OCI-LY7 (cell line): ENCODE data around the gene SERF2. TPM values are rescaled to one million over a fixed set of nuclear protein-coding genes. Genes with fewer than 3 reads are reported as not detected.
"Not testable (repeated sequence)": the region's sequence is repeated elsewhere in the genome, so short reads cannot be mapped to it uniquely, and the experiment has no call there.

Experiments
- BruUV-seq: library from RNA; stranded (reverse); fragments of 400-500 nt; replicated peaks from 2 replicates; lab custom pipeline; 2021; lab: Mats Ljungman, UMichigan
- CTCF ChIA-PET: fragments of 300-600 bp; sonication (Branson Sonifier 250); formaldehyde crosslinking; loops from one replicate; lab custom pipeline; 2022; ENCODE audit warnings: antibody characterized with exemption; ENCODE audit not compliant: unreplicated experiment; lab: Charles Lee
- POLR2A ChIA-PET: fragments of 300-600 bp; sonication (Branson Sonifier 250); formaldehyde crosslinking; loops from one replicate; lab custom pipeline; 2022; ENCODE audit warnings: antibody characterized with exemption; lab: Charles Lee
- DNase-seq: peaks from one replicate; pipeline ENCODE4 v3.0.0-alpha.2; 2015; ENCODE audit warnings: low spot score
- H2AFZ ChIP-seq: fragments of 200-600 bp; sonication (generic), shearing (Covaris generic); 2 replicates; pipeline ENCODE4 v1.6.1; 2014; ENCODE audit warnings: mild to moderate bottlenecking, antibody characterized with exemption, low read length, moderate library complexity
- H3K27ac ChIP-seq: fragments of 200-600 bp; sonication (generic); 2 replicates; pipeline ENCODE4 v1.5.1; 2014; ENCODE audit warnings: mixed run types, low read depth, mild to moderate bottlenecking, moderate library complexity, low read length, inconsistent platforms; ENCODE audit not compliant: poor library complexity, severe bottlenecking
- H3K36me3 ChIP-seq: fragments of 200-600 bp; sonication (generic); 2 replicates; pipeline ENCODE4 v1.6.1; 2014; ENCODE audit warnings: mild to moderate bottlenecking, antibody characterized with exemption, low read length, moderate library complexity, mixed read lengths; ENCODE audit not compliant: insufficient read depth
- H3K4me1 ChIP-seq: fragments of 200-600 bp; sonication (generic); 2 replicates; pipeline ENCODE4 v1.5.1; 2014; ENCODE audit warnings: mild to moderate bottlenecking, low read length; ENCODE audit not compliant: insufficient read depth, poor library complexity, severe bottlenecking
- H3K4me2 ChIP-seq: fragments of 200-600 bp; sonication (generic); 2 replicates; pipeline ENCODE4 v1.6.1; 2014; ENCODE audit warnings: mild to moderate bottlenecking, low read length
- H3K4me3 ChIP-seq: fragments of 200-600 bp; sonication (generic); 2 replicates; pipeline ENCODE4 v1.5.1; 2014; ENCODE audit warnings: mild to moderate bottlenecking, low read depth, low read length; ENCODE audit not compliant: poor library complexity, severe bottlenecking
- H3K79me2 ChIP-seq: fragments of 200-600 bp; sonication (generic); 2 replicates; pipeline ENCODE4 v1.6.1; 2016; ENCODE audit warnings: low read depth, mild to moderate bottlenecking, low read length, moderate library complexity, mixed read lengths; ENCODE audit not compliant: insufficient read depth
- H3K9me2 ChIP-seq: fragments of 200-600 bp; sonication (generic); 2 replicates; pipeline ENCODE4 v1.6.1; 2016; ENCODE audit warnings: mild to moderate bottlenecking, low read length, mixed read lengths; ENCODE audit not compliant: insufficient read depth
- H3K9me3 ChIP-seq: fragments of 200-600 bp; sonication (generic); 2 replicates; pipeline ENCODE4 v1.6.1; 2014; ENCODE audit warnings: mild to moderate bottlenecking, mixed run types, low read length, mixed read lengths
- H4K20me1 ChIP-seq: fragments of 200-600 bp; sonication (generic); 2 replicates; pipeline ENCODE4 v1.6.1; 2014; ENCODE audit warnings: mild to moderate bottlenecking, antibody characterized with exemption, low read length, moderate library complexity, mixed read lengths; ENCODE audit not compliant: insufficient read depth
- EZH2phosphoT487 ChIP-seq: fragments of 200-600 bp; sonication (generic); IDR thresholded peaks from 2 replicates; pipeline ENCODE4 v1.6.1; 2018; ENCODE audit warnings: low read depth, borderline replicate concordance, mild to moderate bottlenecking, mixed run types, antibody characterized with exemption, low read length, moderate library complexity, mixed read lengths
- intact Hi-C: fragments of 100-400 bp; cut with micrococcal nuclease; formaldehyde crosslinking; loops from one replicate; pipeline ENCODE4 v1.10.0; 2022; ENCODE audit not compliant: unreplicated experiment
- total RNA-seq, 2 experiments: library from RNA; depleted of rRNA in 1 of 2; stranded (reverse); fragments of >200 nt in 1 of 2; shearing (Covaris generic) in 1 of 2; gene quantifications; 2 replicates each; pipeline ENCODE4 v1.2.3, GENCODE V29; 2014 to 2022
- TF ChIP-seq, protein P1 (sequence below): fragments of 200-600 bp; sonication (generic); conservative IDR thresholded peaks from 2 replicates; pipeline ENCODE4 v1.5.1; 2014; ENCODE audit warnings: mild to moderate bottlenecking, antibody characterized with exemption, low read length, moderate library complexity, mixed read lengths

SERF2 gene
- total RNA-seq, 2 experiments from 2014 or later = 581 to 1,370 TPM

DNA sequence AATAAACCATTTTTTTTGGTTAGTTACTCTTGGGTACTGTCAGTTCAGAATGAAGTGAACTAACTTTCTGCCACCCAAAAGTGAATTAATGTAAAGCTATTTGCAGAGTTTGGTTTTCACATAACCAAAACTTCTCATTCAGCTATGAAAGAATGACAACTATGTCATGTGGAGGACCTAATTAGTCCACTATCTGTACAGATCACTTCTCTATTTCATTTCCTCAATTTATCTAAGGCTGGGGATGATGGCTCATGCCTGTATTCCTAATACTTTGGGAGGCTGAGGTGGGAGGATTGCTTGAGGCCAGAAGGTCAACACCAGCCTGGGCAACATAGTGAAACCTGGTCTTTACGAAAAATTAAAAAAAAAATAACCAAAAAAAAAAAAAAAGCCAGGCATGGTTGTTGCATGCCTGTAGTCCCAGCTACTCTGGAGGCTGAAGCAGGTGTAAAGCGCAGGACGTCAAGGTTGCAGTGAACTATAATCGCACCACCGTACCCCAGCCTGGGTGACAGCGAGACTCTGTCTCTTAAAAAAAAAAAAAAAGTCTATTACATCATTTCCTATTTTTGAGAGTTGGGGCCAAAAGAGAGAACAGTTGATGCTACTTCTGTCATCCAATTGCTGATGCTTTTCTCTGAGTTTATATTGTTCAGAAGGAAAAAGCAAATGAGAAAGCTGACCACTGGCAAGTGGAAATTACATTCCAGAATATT, 17.0 kb downstream of the SERF2 start:
- Histone ChIP-seq H4K20me1 (no peaks in the 10 kb centered on the region; the same call in 1 of the 2 replicates), H3K4me1 (peaks cover 38% of the 10 kb centered on the region), H3K36me3 (peaks cover 94% of the 10 kb centered on the region), H3K4me2 (peak overlapping the region; percentile 72), H3K27ac (peak overlapping the region; percentile 96), H3K9me2 (no peaks in the 10 kb centered on the region), H3K79me2 (peaks cover 6% of the 10 kb centered on the region; the same call in 1 of the 2 replicates), H3K9me3 (no peaks in the 10 kb centered on the region), H3K4me3 (peak overlapping the region; percentile 46), H2AFZ (no peak overlapping the region; the same call in 1 of the 2 replicates)
- ChIA-PET POLR2A (interaction anchor here (0.6 to 6.1 kb wide), 11 partner anchors 9 to 64 kb away, joined by 3 to 150 read pairs (median 6); partner anchors contain the start of genes ELL3, HYPK, MFAP1 and SERINC4), CTCF (interaction anchor here (0.6 to 2.4 kb wide), 4 partner anchors 9 to 20 kb away, joined by 3 to 6 read pairs (median 4); partner anchors contain the start of genes HYPK, MFAP1 and SERINC4)
- TF ChIP-seq, protein P1, sequence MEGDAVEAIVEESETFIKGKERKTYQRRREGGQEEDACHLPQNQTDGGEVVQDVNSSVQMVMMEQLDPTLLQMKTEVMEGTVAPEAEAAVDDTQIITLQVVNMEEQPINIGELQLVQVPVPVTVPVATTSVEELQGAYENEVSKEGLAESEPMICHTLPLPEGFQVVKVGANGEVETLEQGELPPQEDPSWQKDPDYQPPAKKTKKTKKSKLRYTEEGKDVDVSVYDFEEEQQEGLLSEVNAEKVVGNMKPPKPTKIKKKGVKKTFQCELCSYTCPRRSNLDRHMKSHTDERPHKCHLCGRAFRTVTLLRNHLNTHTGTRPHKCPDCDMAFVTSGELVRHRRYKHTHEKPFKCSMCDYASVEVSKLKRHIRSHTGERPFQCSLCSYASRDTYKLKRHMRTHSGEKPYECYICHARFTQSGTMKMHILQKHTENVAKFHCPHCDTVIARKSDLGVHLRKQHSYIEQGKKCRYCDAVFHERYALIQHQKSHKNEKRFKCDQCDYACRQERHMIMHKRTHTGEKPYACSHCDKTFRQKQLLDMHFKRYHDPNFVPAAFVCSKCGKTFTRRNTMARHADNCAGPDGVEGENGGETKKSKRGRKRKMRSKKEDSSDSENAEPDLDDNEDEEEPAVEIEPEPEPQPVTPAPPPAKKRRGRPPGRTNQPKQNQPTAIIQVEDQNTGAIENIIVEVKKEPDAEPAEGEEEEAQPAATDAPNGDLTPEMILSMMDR = no peak
- TF ChIP-seq EZH2phosphoT487 = no peak
- intact Hi-C loops = loop anchor here (1.0 to 2.0 kb wide), 3 partner anchors 15 to 20 kb away; partner anchors contain the start of genes MFAP1 and SERF2
- DNase-seq = peak; percentile 86
- BruUV-seq = no TSS peak

DNA sequence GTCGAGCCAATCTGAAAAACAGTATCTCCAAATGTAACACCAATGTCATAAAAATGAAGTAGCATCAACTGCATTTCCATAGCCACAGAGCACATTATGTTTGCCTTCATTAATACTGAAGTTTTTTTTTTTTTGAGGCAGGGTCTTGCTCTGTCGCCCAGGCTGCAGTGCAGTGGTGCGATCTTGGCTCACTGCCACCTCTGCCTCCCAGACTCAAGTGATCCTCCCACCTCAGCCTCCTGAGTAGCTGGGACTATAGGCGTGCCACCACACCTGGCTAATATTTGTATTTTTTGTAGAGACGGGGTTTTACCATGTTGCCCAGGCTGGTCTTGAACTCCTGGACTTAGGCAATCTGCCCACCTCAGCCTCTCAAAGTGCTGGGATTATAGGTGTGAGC, 22.9 kb downstream of the SERF2 start:
- DNase-seq, H3K9me2 ChIP-seq, H3K4me3 ChIP-seq, H2AFZ ChIP-seq, H3K27ac ChIP-seq, H3K4me2 ChIP-seq, BruUV-seq, H3K9me3 ChIP-seq, H4K20me1 ChIP-seq, POLR2A ChIA-PET, CTCF ChIA-PET, intact Hi-C loops: not testable (repeated sequence)
- Histone ChIP-seq H3K4me1 (peaks cover 17% of the 10 kb centered on the region), H3K79me2 (peaks cover 41% of the 10 kb centered on the region), H3K36me3 (peaks cover 96% of the 10 kb centered on the region)

DNA sequence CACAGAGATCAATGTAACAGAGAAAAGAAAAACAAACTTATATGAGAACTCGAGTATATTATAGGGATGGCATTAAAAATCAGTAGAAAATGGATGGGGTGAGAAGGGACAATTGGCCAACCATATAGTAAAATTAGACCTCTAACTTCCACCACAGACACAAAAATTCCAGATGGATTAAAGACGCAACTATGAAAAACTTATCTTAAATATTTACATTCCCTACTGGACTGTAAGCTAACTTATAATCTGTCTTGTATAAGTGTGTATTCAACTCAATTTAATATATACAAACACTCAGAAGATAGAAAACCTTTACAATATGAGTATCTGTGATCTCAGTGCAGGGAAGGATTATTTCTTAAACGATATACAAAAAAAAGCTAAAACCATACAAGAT, 29.4 kb downstream of the SERF2 start:
- H3K4me1 ChIP-seq = peaks cover 48% of the 10 kb centered on the region
- CTCF ChIA-PET = no interaction called here

More for the DNA sequence above, 29.4 kb downstream of the SERF2 start:
- H3K27ac ChIP-seq = peak overlapping the region; percentile 35
- no peak for DNase-seq
- intact Hi-C loops = no loop called here
- no peaks in the 10 kb centered on the region; the same call in 1 of the 2 replicates for H3K9me3 ChIP-seq
- peaks cover 94% of the 10 kb centered on the region for H3K79me2 ChIP-seq
- H3K4me2 ChIP-seq = peak overlapping the region; percentile 54
- H3K9me2 ChIP-seq = no peaks in the 10 kb centered on the region
- POLR2A ChIA-PET = interaction anchor here (0.6 to 9.7 kb wide), 9 partner anchors 9 to 891 kb away, joined by 3 to 150 read pairs (median 6); partner anchors contain the start of genes HYPK and SERINC4
- H2AFZ ChIP-seq = no peak overlapping the region
- no TSS peak for BruUV-seq
- H3K36me3 ChIP-seq = peaks cover 56% of the 10 kb centered on the region
- TF ChIP-seq, protein P1 = no peak
- no peak for TF ChIP-seq EZH2phosphoT487
- H3K4me3 ChIP-seq = peak overlapping the region; percentile 55
- peaks cover 9% of the 10 kb centered on the region; the same call in 1 of the 2 replicates for H4K20me1 ChIP-seq
